GM19023 (cell line): Measurements from ENCODE around the gene ELMO2.
"Not testable (repeated sequence)": the region's sequence is repeated elsewhere in the genome, so short reads cannot be mapped to it uniquely, and the experiment has no call there.

ENCODE experiments used
- ATAC-seq: cut with Tn5 transposase; IDR thresholded peaks from one replicate; pipeline ENCODE4 v1.9.1; 2021; ENCODE audit warnings: mild to moderate bottlenecking, moderate library complexity; ENCODE audit not compliant: unreplicated experiment

Gene ELMO2

GRCh38 chr20:46407671-46407996 lies 1.2 kb upstream of the ELMO2 start:
- no peak for ATAC-seq

GRCh38 chr20:46406986-46407670 lies 713 bp upstream of the ELMO2 start:
- ATAC-seq = peak; percentile 35

GRCh38 chr20:46402331-46402811 lies 4.0 kb downstream of the ELMO2 start:
- no peak for ATAC-seq

- no peak for ATAC-seq
Observed at GRCh38 chr20:46401478-46401860, 4.9 kb downstream of the ELMO2 start.

- ATAC-seq = no peak
Observed at GRCh38 chr20:46400828-46401477, 5.5 kb downstream of the ELMO2 start.

GRCh38 chr20:46400253-46400652 lies 6.2 kb downstream of the ELMO2 start:
- ATAC-seq = no peak

- no peak for ATAC-seq
Observed at GRCh38 chr20:46399401-46399800, 7.0 kb downstream of the ELMO2 start.

GRCh38 chr20:46398963-46399362 lies 7.5 kb downstream of the ELMO2 start:
- ATAC-seq = no peak

GRCh38 chr20:46396052-46396740 lies 10.2 kb downstream of the ELMO2 start:
- no peak for ATAC-seq

- ATAC-seq = no peak
Observed at GRCh38 chr20:46394872-46395760, 11.3 kb downstream of the ELMO2 start.

- ATAC-seq = no peak
Observed at GRCh38 chr20:46393967-46394366, 12.4 kb downstream of the ELMO2 start.

GRCh38 chr20:46388937-46389336 lies 17.5 kb downstream of the ELMO2 start:
- ATAC-seq = no peak

- no peak for ATAC-seq
Observed at GRCh38 chr20:46388201-46388836, 18.1 kb downstream of the ELMO2 start.

GRCh38 chr20:46387054-46387453 lies 19.4 kb downstream of the ELMO2 start:
- not testable (repeated sequence) for ATAC-seq

- ATAC-seq = no peak
Observed at GRCh38 chr20:46378412-46379009, 27.9 kb downstream of the ELMO2 start.

GRCh38 chr20:46377518-46377917 lies 28.9 kb downstream of the ELMO2 start:
- no peak for ATAC-seq

- ATAC-seq = no peak
Observed at GRCh38 chr20:46376196-46376785, 30.1 kb downstream of the ELMO2 start.

GRCh38 chr20:46375771-46376170 lies 30.6 kb downstream of the ELMO2 start:
- no peak for ATAC-seq

GRCh38 chr20:46374383-46374782 lies 32.0 kb downstream of the ELMO2 start:
- ATAC-seq = no peak

GRCh38 chr20:46371656-46372055 lies 34.8 kb downstream of the ELMO2 start:
- ATAC-seq = no peak
